WI38 (cell line): Measurements from ENCODE around the gene RAC3.

Experiments
- H3K4me3 ChIP-seq: 2 replicates; pipeline ENCODE4 v1.5.1; 2011; ENCODE audit warnings: low read depth, mild to moderate bottlenecking, control low read depth, low read length
- CTCF ChIP-seq: IDR thresholded peaks from 2 replicates; pipeline ENCODE4 v1.5.1; 2012; ENCODE audit warnings: low read depth, mild to moderate bottlenecking, control low read depth, low read length

RAC3 gene

GRCh38 chr17:82022310-82022980 lies 9.0 kb upstream of the RAC3 start, which contains the start of gene CENPX:
Gene CENPX (minus strand): TSS chr17:82022878. CDS start chr17:82022861, 17 bp downstream.
- H3K4me3 ChIP-seq = peak within 1 kb of the TSS; percentile 85
- TF ChIP-seq CTCF = no peak

GRCh38 chr17:82022981-82023446 lies 8.5 kb upstream of the RAC3 start, which contains the start of gene LRRC45:
Gene LRRC45 (plus strand): TSS chr17:82023305. CDS start chr17:82023644, 339 bp downstream.
- TF ChIP-seq CTCF = no peak
- peak within 1 kb of the TSS; percentile 85 for H3K4me3 ChIP-seq

- H3K4me3 ChIP-seq = peak overlapping the region; percentile 72
- TF ChIP-seq CTCF = no peak
These were observed 7.8 kb upstream of the RAC3 start for GRCh38 chr17:82023447-82024241.

GRCh38 chr17:82024859-82025258 lies 6.6 kb upstream of the RAC3 start:
- no peak overlapping the region for H3K4me3 ChIP-seq
- TF ChIP-seq CTCF = no peak

- no peak overlapping the region for H3K4me3 ChIP-seq
- no peak for TF ChIP-seq CTCF
These were observed 5.9 kb upstream of the RAC3 start for GRCh38 chr17:82025401-82026107.

GRCh38 chr17:82028246-82028645 lies 3.2 kb upstream of the RAC3 start:
- H3K4me3 ChIP-seq = no peak overlapping the region
- TF ChIP-seq CTCF = no peak

- TF ChIP-seq CTCF = no peak
These were observed 2.5 kb upstream of the RAC3 start for GRCh38 chr17:82028966-82029365.

More at GRCh38 chr17:82028966-82029365, 2.5 kb upstream of the RAC3 start:
- no peak overlapping the region for H3K4me3 ChIP-seq
